ENCODE results near the gene TCFL5. TPM values are rescaled to one million over a fixed set of nuclear protein-coding genes. Genes with fewer than 3 reads are reported as not detected.

Gene TCFL5
- total and polyA plus RNA-seq, 10 of the 15 experiments (the other 5 are each of a cell fraction or from before 2014, with no cell fraction given) = 0.48 to 8.1 (median 3.8) TPM

- TF ChIP-seq ZNF592 (IDR thresholded peaks at IDR 0.05) = peak; percentile 66; the same call in 1 of the 2 replicates
- no peak for TF ChIP-seq SIN3A (IDR thresholded peaks at IDR 0.05; ENCODE audit: low read depth, low read length)
- TF ChIP-seq RUNX3 (IDR thresholded peaks at IDR 0.05; ENCODE audit: low read length) = peak; percentile 17; the same call in 1 of the 2 replicates
- TF ChIP-seq MEF2B (IDR thresholded peaks at IDR 0.05; ENCODE audit: partially characterized antibody, poor library complexity, severe bottlenecking) = peak; percentile 14
- TF ChIP-seq HSF1 (IDR thresholded peaks at IDR 0.05; ENCODE audit: low read depth, low read length) = no peak
- peak; percentile 90 to 96 (median 96) for TF ChIP-seq CTCF (IDR thresholded peaks at IDR 0.05 in 2 of 3, conservative IDR thresholded peaks at IDR 0.05 in 1 of 3; ENCODE audit: control insufficient read depth in 2 of 3, extremely low read depth in 1 of 3, insufficient read depth in 1 of 3, low read depth in 3 of 3, low read length in 3 of 3)
- TF ChIP-seq ZNF384 (IDR thresholded peaks at IDR 0.05; ENCODE audit: borderline replicate concordance, low read depth, low read length) = no peak
- TF ChIP-seq ZNF207 (IDR thresholded peaks at IDR 0.05; ENCODE audit: borderline replicate concordance) = peak; percentile 74; the same call in 1 of the 2 replicates
- TF ChIP-seq YY1 (IDR thresholded peaks at IDR 0.05; ENCODE audit: low read depth, low read length) = peak; percentile 51; the same call in 1 of the 2 replicates
- TF ChIP-seq TCF12 (IDR thresholded peaks at IDR 0.05; ENCODE audit: low read depth, low read length) = 0 out of 2 replicates have a peak, but pooled peaks have one; percentile 16
- TF ChIP-seq IKZF1 (conservative IDR thresholded peaks at IDR 0.05) = peak; percentile 56
- no peak for TF ChIP-seq SREBF2 (IDR thresholded peaks at IDR 0.05; ENCODE audit: low read length)
- no peak for TF ChIP-seq TAF1 (IDR thresholded peaks at IDR 0.05; ENCODE audit: borderline replicate concordance, low read depth, low read length)
- TF ChIP-seq LARP7 (IDR thresholded peaks at IDR 0.05) = no peak
These were observed 70.1 kb downstream of the TCFL5 start (continued) for GRCh38 chr20:62791301-62792181.
